SK-MEL-5 (cell line): Measurements from ENCODE around the gene MXD1. TPM values are rescaled to one million over a fixed set of nuclear protein-coding genes. Genes with fewer than 3 reads are reported as not detected.
"Not testable (repeated sequence)": the region's sequence is repeated elsewhere in the genome, so short reads cannot be mapped to it uniquely, and the experiment has no call there.

ENCODE experiments used
- DNase-seq: peaks from one replicate; pipeline ENCODE4 v3.0.0-alpha.2; 2016; ENCODE audit warnings: low read depth, low spot score
- in situ Hi-C: cut with HindIII; loops from 2 replicates; pipeline ENCODE4 v1.10.0; 2016; ENCODE audit warnings: low sequenced_read_pairs, high pct_unique_total_duplicates, low pct_unique_long_range_greater_than_20kb
- total RNA-seq: library from RNA; depleted of rRNA; stranded (reverse); fragments of >200 nt; shearing (Covaris generic); gene quantifications from 2 replicates; pipeline ENCODE4 v1.2.3, GENCODE V29; 2014

The MXD1 gene
- total RNA-seq, 1 experiment from 2014 or later: 3.8 TPM

GRCh38 chr2:69946351-69947324 lies 31.7 kb downstream of the MXD1 start:
- DNase-seq: peak; percentile 22
- in situ Hi-C loops: no loop called here

- in situ Hi-C loops: no loop called here
- no peak for DNase-seq
These were observed 32.5 kb downstream of the MXD1 start for GRCh38 chr2:69947325-69947931.

GRCh38 chr2:69948032-69948962 lies 33.4 kb downstream of the MXD1 start:
- in situ Hi-C loops: no loop called here
- no peak for DNase-seq

- in situ Hi-C loops: no loop called here
- DNase-seq: no peak
These were observed 34.2 kb downstream of the MXD1 start for GRCh38 chr2:69948963-69949645.

GRCh38 chr2:69950241-69950640 lies 35.3 kb downstream of the MXD1 start:
- DNase-seq: no peak
- in situ Hi-C loops: no loop called here

- in situ Hi-C loops, DNase-seq: not testable (repeated sequence)
These were observed 35.8 kb downstream of the MXD1 start for GRCh38 chr2:69950671-69951070.

GRCh38 chr2:69952336-69953115 lies 37.6 kb downstream of the MXD1 start:
- no peak for DNase-seq
- in situ Hi-C loops: no loop called here

GRCh38 chr2:69954084-69954483 lies 39.2 kb downstream of the MXD1 start:
- in situ Hi-C loops: no loop called here
- no peak for DNase-seq

GRCh38 chr2:69955029-69955428 lies 40.1 kb downstream of the MXD1 start:
- in situ Hi-C loops: no loop called here

GRCh38 chr2:69956475-69956979 lies 41.6 kb downstream of the MXD1 start:
- DNase-seq: no peak
- in situ Hi-C loops: no loop called here

More at GRCh38 chr2:69955029-69955428, 40.1 kb downstream of the MXD1 start:
- no peak for DNase-seq

- in situ Hi-C loops: no loop called here
- no peak for DNase-seq
These were observed 43.1 kb downstream of the MXD1 start for GRCh38 chr2:69957965-69958364.

- DNase-seq: no peak
- in situ Hi-C loops: no loop called here
These were observed 43.6 kb downstream of the MXD1 start for GRCh38 chr2:69958480-69958879.

GRCh38 chr2:69959425-69959824 lies 44.5 kb downstream of the MXD1 start:
- no peak for DNase-seq
- in situ Hi-C loops: no loop called here

- in situ Hi-C loops: no loop called here
These were observed 45.9 kb downstream of the MXD1 start for GRCh38 chr2:69960821-69961220.

GRCh38 chr2:69961496-69961895 lies 46.6 kb downstream of the MXD1 start, which contains the start of gene ASPRV1:
ASPRV1 (minus strand) TSS chr2:69961631; CDS start chr2:69961436, 195 bp downstream.
- in situ Hi-C loops: no loop called here
- no peak for DNase-seq

More at GRCh38 chr2:69960821-69961220, 45.9 kb downstream of the MXD1 start:
- DNase-seq: no peak

GRCh38 chr2:69962986-69963730 lies 48.2 kb downstream of the MXD1 start:
- no peak for DNase-seq
- in situ Hi-C loops: no loop called here
